GM18520 (cell line): ENCODE data around the gene EXOSC6.
"Not testable (repeated sequence)": the region's sequence is repeated elsewhere in the genome, so short reads cannot be mapped to it uniquely, and the experiment has no call there.

ENCODE experiments used
- ATAC-seq: cut with Tn5 transposase; IDR thresholded peaks from one replicate; pipeline ENCODE4 v1.9.1; 2021; ENCODE audit not compliant: unreplicated experiment

The EXOSC6 gene

GRCh38 chr16:70255574-70255973 is 3.8 kb upstream of the EXOSC6 start:
- ATAC-seq, result no peak

GRCh38 chr16:70254965-70255286 is 3.2 kb upstream of the EXOSC6 start:
- no peak for ATAC-seq

GRCh38 chr16:70254180-70254964 is 2.6 kb upstream of the EXOSC6 start:
- ATAC-seq, result no peak

GRCh38 chr16:70253291-70254106 is 1.8 kb upstream of the EXOSC6 start:
- ATAC-seq, result no peak

- ATAC-seq, result no peak
These were observed 732 bp upstream of the EXOSC6 start for GRCh38 chr16:70252355-70252988.

- peak; percentile 29 for ATAC-seq
These were observed 752 bp downstream of the EXOSC6 start for GRCh38 chr16:70250748-70251628.

GRCh38 chr16:70249697-70250096 is 2.0 kb downstream of the EXOSC6 start:
- ATAC-seq, result not testable (repeated sequence)

GRCh38 chr16:70238773-70239172 is 13.0 kb downstream of the EXOSC6 start:
- not testable (repeated sequence) for ATAC-seq

GRCh38 chr16:70231831-70232230 is 19.9 kb downstream of the EXOSC6 start:
- not testable (repeated sequence) for ATAC-seq

GRCh38 chr16:70226024-70226423 is 25.7 kb downstream of the EXOSC6 start:
- ATAC-seq, result not testable (repeated sequence)

GRCh38 chr16:70225430-70225829 is 26.3 kb downstream of the EXOSC6 start:
- not testable (repeated sequence) for ATAC-seq

GRCh38 chr16:70224645-70225044 is 27.1 kb downstream of the EXOSC6 start:
- ATAC-seq, result not testable (repeated sequence)

- ATAC-seq, result not testable (repeated sequence)
These were observed 27.7 kb downstream of the EXOSC6 start for GRCh38 chr16:70223971-70224513.

- ATAC-seq, result not testable (repeated sequence)
These were observed 28.5 kb downstream of the EXOSC6 start for GRCh38 chr16:70223216-70223615.

GRCh38 chr16:70222574-70222973 is 29.2 kb downstream of the EXOSC6 start:
- not testable (repeated sequence) for ATAC-seq

- ATAC-seq, result not testable (repeated sequence)
These were observed 33.2 kb downstream of the EXOSC6 start for GRCh38 chr16:70218586-70218985.

GRCh38 chr16:70206382-70206781 is 45.4 kb downstream of the EXOSC6 start:
- ATAC-seq, result not testable (repeated sequence)

GRCh38 chr16:70204668-70205405 is 46.9 kb downstream of the EXOSC6 start:
- not testable (repeated sequence) for ATAC-seq

GRCh38 chr16:70204010-70204409 is 47.7 kb downstream of the EXOSC6 start:
- ATAC-seq, result not testable (repeated sequence)

- not testable (repeated sequence) for ATAC-seq
These were observed 48.2 kb downstream of the EXOSC6 start for GRCh38 chr16:70203508-70203907.
